Hematopoietic multipotent progenitor cell treated with erythropoietin and hydrocortisone succinate and interleukin-3 and kit ligand, for 6 days (in vitro differentiated cells): ENCODE results near the gene B9D2.
"Not testable (repeated sequence)": the region's sequence is repeated elsewhere in the genome, so short reads cannot be mapped to it uniquely, and the experiment has no call there.

Experiments used
- DNase-seq: peaks from one replicate; pipeline ENCODE4 v3.0.0-alpha.2; 2015

The B9D2 gene

DNA sequence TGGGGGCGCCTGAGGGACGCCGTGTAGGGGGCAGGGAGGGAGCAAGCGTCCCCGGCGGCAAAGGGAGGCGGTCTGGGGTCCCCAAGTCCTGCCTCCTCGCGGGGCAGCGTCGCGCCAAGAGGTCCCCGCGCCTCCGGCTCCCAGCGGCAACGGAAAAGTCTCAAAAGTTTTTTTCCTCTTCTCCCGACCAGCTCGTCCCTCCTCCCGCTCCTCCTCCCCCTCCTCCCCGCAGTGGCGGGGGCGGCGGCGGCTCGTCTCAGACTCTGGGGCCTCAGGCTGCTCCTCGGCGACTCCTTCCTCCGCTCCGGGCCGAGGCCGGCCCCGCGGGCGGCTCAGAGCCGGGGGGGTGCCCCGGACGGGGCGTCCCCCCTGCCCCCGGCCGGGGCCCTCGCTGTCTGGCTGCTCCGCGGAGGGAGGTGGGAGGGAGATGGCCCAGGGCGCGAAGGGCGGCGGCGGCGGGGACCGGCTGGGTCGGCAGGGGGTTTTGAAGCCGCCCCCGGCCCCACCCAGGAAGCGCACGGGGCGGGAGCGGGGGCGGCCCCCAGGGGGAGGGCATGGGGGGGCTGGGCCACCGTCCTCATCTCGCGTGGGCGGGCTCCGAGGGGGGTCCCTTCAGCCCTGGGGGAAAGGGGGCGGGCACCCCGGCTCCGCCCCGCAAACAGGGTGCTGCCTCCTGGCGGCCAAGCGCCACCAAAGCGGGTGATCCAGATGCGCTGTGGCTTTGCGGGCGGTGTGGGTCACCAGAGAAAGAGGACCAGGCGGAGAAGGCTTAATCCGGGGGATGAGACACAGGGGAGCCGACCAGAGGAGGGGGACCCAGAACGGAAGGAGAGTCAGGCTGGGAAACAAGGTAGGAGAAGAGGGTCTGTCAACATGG lies 10.2 kb downstream of the B9D2 start, which contains the start of gene TGFB1:
Gene TGFB1 (minus strand): TSS at position 457 of the 877 bp plus-strand sequence. CDS start 878 bp downstream, outside the sequence.
- DNase-seq: peak; percentile 94

DNA sequence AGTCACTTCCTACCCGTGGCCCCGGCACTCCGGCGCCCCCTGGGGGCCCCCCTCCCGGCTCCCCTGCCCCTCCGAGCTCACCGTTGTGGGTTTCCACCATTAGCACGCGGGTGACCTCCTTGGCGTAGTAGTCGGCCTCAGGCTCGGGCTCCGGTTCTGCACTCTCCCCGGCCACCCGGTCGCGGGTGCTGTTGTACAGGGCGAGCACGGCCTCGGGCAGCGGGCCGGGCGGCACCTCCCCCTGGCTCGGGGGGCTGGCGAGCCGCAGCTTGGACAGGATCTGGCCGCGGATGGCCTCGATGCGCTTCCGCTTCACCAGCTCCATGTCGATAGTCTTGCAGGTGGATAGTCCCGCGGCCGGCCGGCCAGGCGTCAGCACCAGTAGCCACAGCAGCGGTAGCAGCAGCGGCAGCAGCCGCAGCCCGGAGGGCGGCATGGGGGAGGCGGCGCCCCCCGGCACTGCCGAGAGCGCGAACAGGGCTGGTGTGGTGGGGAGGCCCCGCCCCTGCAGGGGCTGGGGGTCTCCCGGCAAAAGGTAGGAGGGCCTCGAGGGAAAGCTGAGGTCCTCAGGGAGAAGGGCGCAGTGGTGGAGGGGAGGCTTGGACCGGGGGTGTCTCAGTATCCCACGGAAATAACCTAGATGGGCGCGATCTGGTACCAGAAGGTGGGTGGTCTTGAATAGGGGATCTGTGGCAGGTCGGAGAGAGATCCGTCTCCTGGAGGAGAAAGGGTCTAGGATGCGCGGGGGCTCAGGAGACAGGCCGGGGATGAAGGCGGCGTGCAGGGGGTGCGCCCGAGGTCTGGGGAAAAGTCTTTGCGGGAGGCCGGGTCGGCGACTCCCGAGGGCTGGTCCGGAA lies 11.1 kb downstream of the B9D2 start:
- DNase-seq: peak; percentile 82

DNA sequence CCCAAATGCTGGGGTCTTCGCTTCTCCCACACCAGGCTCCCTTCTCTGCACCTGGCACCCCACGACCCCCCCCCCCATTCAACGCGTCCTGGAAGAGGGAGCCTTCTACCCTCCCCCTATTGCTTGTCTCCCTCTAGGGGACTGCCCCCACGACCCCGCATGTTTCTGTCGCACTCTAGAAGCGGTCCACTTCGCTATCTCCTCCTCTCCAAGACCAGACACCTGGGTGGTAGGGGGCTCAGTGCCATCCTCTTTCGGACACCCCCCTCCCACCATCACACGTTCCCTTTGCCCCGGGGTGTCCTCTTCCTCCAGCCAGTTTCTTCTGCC lies 11.7 kb downstream of the B9D2 start:
- no peak for DNase-seq

DNA sequence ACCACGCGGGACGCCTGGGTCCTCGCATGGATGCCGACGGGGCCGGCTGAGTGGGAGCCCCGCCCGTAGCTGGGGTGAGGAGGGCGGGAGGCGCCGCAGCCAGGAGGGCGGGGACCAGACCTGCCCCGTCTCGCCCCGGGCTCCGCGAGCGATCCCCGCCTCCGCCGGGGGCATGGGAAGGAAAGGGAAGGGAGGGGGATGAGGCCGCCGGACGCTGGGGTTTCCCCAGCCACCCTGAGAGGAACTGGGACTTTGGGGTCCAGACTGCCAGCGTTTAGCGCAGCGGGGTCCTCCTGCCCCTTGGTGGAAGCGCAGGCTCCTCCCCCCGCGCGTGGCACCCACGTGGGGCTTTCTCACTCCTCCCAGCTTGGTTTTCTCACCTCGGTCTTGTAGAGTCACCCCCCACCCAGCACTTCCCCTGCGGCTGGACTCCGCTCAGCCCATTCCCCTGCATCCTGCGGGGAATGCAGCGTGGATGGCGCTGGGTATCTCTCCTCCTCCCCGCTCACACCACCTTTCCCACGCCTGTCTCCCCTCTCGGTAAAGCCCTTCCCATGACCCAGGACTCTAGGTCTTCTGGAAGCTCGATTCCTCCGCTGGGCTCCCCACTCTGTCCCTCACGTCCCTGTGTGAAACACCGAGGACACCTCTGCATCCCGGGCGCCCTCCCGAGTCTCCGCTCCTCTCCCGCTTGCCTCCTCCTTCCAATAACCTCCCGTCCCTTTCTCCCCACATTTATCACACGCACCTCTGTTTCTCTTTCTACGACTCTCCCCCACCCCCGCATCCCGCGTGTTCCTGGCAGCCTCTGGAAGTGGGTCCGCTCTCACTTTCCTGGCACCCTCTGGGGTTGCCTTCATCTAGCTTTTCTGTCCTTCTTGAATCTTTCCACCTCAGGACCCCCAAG lies 12.4 kb downstream of the B9D2 start:
- DNase-seq: peak; percentile 82

DNA sequence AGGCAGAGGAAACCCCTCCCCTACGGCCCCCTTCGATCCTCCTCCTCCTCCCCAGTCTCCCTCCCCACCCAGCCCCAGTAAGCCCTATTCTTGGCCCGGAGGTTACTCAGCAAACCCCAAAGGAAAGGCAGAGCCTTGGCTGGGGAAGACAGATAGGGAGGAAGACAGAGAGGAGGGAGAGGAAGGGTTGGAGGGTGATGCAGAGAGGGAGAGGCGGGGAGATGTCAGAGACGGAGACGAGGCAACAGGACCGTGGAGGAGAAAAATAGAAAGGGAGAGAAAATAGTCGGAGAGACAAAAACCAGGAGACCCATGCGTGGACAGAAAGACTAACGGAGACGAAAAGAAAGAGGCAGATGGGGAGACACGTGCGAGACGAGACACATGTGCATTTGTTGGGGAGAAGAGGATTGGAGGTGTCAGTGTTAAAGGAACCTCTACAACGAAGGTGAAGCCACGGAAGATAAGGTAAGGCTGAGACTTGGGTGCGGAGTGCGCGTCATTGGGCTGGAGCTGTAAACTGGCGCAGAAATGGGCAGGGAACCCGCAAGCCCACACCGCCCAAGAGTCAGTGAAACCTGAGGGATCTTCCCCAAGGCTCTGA lies 13.1 kb downstream of the B9D2 start:
- peak; percentile 86 for DNase-seq

DNA sequence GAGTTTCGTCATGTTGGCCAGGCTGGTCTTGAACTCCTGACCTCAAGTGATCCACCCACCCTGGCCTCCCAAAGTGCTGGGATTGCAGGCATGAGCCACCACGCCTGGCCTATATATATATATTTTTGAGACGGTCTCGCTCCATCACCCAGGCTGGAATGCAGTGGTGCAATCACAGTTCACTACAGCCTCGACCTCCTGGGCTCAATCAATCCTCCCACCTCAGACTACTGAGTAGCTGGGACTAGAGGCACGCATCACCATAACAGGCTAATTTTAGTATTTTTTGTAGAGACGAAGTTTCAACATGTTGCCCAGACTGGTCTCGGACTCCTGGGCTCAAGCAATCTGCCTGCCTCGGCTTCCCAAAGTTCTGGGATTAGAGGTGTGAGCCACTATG lies 17.0 kb downstream of the B9D2 start:
- not testable (repeated sequence) for DNase-seq

DNA sequence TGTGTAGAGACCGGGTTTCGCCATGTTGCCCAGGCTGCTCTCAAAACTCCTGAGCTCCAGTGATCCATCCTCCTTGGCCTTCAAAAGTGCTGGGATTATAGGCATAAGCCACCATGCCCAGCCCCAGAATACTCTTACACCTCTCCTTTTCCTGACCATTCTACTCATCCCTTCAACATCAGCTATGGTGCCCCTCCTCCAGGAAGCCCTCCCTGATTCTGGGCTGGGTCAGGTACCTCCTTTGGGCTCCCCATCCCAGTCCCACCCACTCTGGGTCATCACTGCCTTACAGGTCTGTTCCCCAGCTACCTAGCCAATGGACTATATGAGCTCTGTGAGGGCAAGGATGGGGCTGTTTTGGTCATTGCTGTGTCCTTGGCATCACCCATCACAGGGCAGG lies 19.8 kb downstream of the B9D2 start:
- DNase-seq: no peak

DNA sequence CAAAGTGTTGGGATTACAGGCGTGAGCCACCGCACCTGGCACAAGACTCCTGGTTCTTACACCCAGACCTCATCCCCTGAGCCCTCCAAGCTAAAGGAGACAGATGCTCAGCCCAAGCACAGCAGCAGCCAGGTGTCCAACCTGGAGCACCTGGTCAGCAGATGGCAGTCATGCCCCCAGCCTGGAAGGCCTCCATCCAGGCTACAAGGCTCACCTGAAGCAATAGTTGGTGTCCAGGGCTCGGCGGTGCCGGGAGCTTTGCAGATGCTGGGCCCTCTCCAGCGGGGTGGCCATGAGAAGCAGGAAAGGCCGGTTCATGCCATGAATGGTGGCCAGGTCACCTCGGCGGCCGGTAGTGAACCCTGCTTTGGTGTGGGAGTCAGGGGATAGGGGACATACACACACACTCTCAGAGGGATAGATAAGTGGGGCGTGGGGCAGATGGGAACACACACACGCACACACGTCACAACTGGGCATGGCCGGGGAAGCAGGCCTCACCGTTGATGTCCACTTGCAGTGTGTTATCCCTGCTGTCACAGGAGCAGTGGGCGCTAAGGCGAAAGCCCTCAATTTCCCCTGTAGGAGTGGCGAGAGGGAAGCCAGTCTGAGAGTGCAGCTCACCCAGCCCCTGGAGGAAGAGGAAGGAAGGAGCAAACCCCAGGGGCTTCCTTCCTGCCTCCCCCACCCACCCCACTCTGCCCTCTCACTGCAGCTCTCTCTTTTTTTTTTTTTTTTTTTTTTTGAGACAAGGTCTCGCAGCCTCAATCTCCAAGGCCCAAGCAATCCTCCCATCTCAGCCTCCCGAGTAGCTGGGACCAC lies 22.1 kb downstream of the B9D2 start:
- DNase-seq: no peak

DNA sequence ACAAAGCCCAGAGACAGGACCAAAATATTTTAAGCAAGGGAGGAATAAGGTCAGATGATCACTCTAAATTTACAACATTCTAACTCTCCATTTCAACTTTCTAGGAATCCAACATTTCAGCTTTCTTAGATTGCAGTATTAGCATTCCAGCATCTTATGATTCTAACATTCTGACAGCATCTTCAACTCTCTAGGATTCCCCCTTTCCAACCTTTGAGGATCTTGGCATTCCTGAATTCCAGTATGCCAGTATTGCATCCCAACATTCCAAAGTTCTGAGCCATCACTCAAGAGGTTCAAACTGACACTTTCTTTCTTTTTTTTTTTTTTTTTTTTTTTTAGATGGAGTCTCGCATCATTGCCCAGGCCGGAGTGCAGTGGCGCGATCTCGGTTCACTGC lies 24.0 kb downstream of the B9D2 start:
- DNase-seq: no peak

DNA sequence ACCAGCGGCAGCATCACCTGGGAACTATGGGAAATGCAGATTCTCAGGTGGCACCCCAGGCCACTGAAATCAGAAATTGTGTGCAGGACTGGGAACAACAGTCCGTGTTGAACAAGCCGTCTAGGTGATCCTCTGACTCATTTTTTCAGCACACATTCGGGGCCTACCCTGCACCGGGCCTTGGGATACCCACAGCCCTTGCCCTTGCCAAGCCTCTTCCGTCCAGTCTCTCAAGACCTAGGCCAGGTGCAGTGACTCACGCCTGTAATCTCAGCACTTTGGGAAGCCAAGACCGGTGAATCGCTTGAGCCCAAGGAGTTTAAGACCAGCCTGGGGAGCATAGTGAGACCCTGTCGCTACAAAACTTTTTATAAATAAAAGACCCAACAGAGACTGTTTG lies 28.5 kb downstream of the B9D2 start:
- no peak for DNase-seq

DNA sequence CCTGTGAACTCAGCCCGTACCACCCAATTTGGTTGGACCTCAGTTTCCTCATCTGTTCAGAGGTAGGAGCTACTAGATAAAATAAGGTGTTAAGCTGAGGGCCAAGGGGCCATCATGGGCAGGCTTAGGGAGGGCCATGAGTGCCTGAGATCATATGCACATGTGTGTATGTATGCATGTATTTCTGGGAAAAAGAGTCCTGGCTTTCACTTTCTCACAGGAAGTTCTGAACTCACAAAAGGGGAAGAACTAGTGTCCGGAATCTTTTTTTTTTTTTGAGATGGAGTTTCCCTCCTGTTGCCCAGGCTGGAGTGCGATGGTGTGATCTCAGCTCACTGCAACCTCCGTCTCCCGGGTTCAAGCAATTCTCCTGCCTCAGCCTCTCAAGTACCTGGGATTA lies 29.2 kb downstream of the B9D2 start:
- no peak for DNase-seq

DNA sequence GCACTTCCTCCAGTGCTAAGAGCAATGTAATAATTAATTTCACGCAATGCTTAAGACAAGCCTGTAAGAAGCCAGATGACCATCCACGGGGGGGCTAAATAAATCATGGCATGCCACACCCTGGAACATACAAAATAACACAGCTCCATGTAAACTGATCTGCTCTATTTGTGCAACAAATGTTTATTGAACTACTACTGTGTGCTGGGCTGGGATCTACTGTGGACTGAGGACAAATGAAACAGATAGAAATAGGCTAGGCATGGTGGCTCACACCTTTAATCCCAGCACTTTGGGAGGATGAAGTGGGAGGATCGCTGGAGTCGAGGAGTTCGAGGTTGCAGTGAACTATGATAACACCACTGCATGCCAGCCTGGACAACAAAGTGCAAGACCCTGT lies 31.5 kb downstream of the B9D2 start:
- no peak for DNase-seq

DNA sequence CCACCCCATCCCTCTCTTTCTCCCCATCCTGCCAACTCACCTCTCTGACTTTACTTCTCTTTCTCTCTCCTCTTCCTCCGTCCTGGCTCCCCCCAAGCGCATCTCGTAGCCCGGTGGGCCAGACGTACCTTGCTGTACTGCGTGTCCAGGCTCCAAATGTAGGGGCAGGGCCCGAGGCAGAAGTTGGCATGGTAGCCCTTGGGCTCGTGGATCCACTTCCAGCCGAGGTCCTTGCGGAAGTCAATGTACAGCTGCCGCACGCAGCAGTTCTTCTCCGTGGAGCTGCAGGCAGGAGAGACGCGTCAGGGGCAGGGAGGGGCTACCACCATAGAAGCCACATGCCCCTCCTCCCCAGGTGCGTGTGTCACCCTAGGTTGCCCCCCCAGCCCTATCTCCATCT lies 31.9 kb downstream of the B9D2 start:
- no peak for DNase-seq

DNA sequence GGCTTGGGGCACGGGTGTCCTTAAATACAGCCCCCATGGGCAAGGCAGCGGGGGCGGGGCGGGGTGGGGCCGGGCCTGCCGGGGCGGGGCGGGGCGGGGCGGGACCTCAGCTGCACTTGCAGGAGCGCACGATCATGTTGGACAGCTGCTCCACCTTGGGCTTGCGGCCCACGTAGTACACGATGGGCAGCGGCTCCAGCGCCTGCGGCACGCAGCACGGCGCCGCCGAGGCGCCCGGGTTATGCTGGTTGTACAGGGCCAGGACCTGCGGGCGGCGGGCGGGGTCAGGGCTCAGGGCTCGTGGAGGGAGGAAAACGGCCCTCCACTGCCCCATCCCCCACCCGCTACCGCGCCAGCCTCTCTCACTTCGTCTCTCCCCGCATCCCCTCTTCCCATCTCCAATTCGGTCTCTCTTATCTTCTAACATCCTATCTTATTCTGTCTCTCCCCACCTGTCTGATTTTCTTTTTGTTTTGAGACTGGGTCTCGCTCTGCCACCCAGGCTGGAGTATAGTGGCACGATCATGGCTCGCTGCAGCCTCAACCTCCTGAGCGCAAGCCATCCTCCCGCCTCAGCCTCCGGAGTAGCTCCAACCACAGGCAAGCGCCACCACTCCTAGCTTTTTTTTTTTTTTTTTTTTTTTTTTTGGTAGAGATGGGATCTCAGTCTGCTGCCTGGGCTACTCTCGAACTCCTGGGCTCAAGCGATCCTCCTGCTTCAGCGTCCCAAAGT lies 32.8 kb downstream of the B9D2 start:
- no peak for DNase-seq

DNA sequence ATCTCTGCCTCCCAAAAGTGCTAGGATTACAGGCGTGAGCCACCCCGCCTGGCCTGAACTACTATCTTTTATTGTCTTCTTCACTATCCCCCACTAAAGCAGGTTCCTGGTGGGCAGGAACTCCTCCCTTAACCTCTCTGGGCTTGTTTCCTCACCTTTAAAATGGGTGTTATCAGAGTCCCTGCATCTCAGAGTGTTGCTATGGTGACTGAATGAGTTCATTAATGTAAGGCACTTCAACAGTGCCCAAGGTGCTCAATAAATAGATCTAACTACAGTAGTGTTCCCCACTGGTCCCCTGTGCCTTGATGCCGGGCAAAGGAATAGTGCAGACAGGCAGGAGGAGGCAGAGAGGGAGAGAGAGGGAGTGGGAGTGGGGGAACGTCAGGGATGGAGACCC lies 33.5 kb downstream of the B9D2 start:
- DNase-seq: no peak

DNA sequence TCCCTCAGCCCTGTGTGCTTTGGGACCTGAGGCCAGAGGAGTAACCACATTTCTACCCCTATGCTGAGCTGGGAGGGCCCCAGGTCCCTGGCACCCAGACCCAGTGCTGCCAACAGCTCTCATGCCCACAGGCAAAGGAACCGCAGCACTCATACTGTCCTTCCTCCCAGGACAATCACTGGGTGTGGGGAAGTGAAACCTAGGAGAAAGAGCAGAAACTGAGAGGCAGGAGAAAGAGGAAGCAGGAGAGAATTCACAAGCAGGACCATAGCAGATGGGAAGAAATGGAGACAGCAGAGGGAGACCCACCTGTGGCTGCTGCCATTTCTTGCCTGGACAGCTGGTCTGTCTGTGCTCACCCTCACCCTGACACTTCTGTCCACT lies 35.1 kb downstream of the B9D2 start:
- DNase-seq: no peak

DNA sequence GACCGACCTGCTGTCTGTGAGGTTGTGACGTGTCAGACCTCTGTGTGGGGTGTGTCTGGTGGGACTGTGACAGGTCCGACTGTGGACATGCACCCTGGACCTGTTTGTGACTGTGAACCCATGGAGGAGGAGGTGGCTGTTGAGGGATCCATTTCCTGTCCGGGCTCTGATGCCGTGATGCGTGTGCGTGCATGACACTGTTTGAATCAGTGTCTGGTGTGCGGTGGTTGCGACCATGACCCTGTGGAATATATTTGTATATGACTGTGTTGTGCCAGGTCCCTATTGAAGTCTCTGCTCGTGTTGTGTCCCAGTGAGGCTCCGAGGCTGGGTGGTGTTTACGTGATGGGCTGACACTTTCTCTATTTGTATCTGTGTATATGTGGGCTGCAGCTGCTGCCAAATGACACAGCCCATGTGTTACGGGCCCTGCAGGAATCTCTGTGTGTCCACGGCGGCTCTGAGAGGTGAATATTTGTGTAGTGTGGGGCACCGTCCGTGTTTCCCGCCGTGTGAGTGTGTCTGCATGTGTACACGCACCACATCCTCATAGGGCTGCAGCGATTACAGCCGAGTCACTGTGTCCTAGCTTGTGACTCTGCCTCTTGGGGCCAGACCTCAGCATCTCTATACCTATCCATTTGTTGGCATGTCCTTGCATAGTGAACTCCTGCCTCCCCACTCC lies 35.6 kb downstream of the B9D2 start:
- DNase-seq: peak; percentile 56

DNA sequence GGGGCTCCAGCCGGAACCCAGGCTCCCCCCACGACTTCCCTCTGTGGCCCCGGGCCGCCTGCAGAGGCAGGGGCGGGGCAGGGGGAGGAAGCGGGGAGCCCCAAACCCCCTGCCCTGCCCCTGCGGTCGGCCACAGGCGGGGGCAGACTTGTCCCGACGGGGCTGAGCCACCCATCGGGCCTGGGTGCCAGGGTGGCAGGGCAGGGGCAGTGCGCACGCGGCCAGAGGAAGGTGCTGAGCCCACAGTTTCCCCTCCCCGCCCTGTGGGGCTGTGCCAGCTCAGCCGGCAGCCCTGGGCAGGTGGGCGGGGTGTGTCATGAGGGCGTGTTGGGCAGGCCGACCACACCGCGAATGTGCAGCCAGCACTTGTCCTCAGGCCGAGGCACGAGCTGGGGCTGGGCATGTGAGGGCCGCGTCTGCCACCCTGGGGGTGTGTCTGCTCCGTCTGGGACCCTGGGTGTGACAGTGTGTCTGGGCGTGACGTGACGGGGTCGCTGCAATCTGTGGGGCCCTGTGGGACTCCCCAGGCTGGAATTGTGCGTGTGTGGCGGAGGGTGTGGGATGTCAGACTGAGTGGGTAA lies 36.3 kb downstream of the B9D2 start:
- DNase-seq: peak; percentile 89

DNA sequence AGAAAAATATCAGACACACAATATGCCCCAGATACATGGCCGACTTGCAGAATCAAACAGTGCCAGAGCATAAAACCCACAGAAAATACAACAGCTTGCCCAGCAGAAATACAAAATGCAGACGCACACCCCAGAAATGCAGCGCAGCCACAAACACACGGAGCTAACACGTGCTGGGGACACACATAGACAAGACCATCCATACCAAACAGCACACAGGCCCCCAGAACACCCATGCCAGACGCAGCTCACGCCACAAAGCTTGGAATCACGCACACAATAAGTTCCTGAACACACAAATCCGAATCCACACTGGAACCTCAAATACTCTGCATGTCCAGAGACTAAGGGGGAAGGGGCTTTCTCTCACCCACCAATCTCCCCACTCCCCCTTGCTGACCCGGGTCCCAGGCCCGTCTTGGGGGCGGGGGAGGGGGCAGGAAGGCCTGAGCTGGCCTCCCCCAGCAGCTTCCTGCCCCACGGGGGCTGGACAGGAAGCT lies 36.8 kb downstream of the B9D2 start:
- peak; percentile 53 for DNase-seq
